HEK293 (cell line): Measurements from ENCODE around the gene CNOT6L.

Experiments used
- KLF16 ChIP-seq: fragments of 450-650 bp; formaldehyde crosslinking; IDR thresholded peaks from 2 replicates; pipeline ENCODE4 v1.5.1; 2017; ENCODE audit warnings: missing biosample characterization, missing genetic modification characterization
- ZNF302 ChIP-seq: fragments of 450-650 bp; formaldehyde crosslinking; IDR thresholded peaks from 2 replicates; pipeline ENCODE4 v1.5.1; 2016; ENCODE audit warnings: missing biosample characterization, missing genetic modification characterization, low read depth
- ZNF335 ChIP-seq: fragments of 450-650 bp; formaldehyde crosslinking; conservative IDR thresholded peaks from 2 replicates; pipeline ENCODE4 v1.5.1; 2016; ENCODE audit warnings: missing biosample characterization, missing genetic modification characterization
- TF ChIP-seq, protein P1 (sequence below): fragments of 450-650 bp; formaldehyde crosslinking; IDR thresholded peaks from 2 replicates; pipeline ENCODE4 v1.5.1; 2016; ENCODE audit warnings: missing biosample characterization, missing genetic modification characterization
- TF ChIP-seq, protein P2 (sequence below): fragments of 450-650 bp; formaldehyde crosslinking; IDR thresholded peaks from 2 replicates; pipeline ENCODE4 v1.5.1; 2017; ENCODE audit warnings: missing biosample characterization, missing genetic modification characterization

- TF ChIP-seq, protein P1, sequence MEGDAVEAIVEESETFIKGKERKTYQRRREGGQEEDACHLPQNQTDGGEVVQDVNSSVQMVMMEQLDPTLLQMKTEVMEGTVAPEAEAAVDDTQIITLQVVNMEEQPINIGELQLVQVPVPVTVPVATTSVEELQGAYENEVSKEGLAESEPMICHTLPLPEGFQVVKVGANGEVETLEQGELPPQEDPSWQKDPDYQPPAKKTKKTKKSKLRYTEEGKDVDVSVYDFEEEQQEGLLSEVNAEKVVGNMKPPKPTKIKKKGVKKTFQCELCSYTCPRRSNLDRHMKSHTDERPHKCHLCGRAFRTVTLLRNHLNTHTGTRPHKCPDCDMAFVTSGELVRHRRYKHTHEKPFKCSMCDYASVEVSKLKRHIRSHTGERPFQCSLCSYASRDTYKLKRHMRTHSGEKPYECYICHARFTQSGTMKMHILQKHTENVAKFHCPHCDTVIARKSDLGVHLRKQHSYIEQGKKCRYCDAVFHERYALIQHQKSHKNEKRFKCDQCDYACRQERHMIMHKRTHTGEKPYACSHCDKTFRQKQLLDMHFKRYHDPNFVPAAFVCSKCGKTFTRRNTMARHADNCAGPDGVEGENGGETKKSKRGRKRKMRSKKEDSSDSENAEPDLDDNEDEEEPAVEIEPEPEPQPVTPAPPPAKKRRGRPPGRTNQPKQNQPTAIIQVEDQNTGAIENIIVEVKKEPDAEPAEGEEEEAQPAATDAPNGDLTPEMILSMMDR (tag by site-specific recombination): no peak
- TF ChIP-seq ZNF302 (tag by site-specific recombination): no peak
- TF ChIP-seq, protein P2, sequence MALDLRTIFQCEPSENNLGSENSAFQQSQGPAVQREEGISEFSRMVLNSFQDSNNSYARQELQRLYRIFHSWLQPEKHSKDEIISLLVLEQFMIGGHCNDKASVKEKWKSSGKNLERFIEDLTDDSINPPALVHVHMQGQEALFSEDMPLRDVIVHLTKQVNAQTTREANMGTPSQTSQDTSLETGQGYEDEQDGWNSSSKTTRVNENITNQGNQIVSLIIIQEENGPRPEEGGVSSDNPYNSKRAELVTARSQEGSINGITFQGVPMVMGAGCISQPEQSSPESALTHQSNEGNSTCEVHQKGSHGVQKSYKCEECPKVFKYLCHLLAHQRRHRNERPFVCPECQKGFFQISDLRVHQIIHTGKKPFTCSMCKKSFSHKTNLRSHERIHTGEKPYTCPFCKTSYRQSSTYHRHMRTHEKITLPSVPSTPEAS (tag by site-specific recombination): no peak
- no peak for TF ChIP-seq KLF16 (tag by site-specific recombination)
- TF ChIP-seq ZNF335 (tag by site-specific recombination): no peak
Measured at GRCh38 chr4:77745792-77746191, 73.4 kb downstream of the CNOT6L start.
